Skeletal muscle tissue (tissue), 4 donors: ENCODE measurements around the gene COL15A1. TPM values are rescaled to one million over a fixed set of nuclear protein-coding genes. Genes with fewer than 3 reads are reported as not detected.
A peak's percentile ranks its signal among the peaks of the same experiment; 100 is the strongest.

Source experiments
- H3K27ac ChIP-seq: one replicate; pipeline ENCODE4 v1.7.0; 2013; ENCODE audit warnings: mild to moderate bottlenecking, low read depth, low read length, inconsistent platforms
- H3K27me3 ChIP-seq, 3 donors: one replicate each; pipeline ENCODE4 v1.7.0; 2013; ENCODE audit warnings: low read length in 3 of 3; ENCODE audit not compliant: control insufficient read depth in 3 of 3, insufficient read depth in 3 of 3
- H3K36me3 ChIP-seq, 3 donors: one replicate each; pipeline ENCODE4 v1.7.0; 2013; ENCODE audit warnings: low read length in 3 of 3; ENCODE audit not compliant: control insufficient read depth in 3 of 3, insufficient read depth in 3 of 3
- H3K4me1 ChIP-seq, 3 donors: one replicate each; pipeline ENCODE4 v1.7.0; 2013; ENCODE audit warnings: low read length in 3 of 3, mild to moderate bottlenecking in 3 of 3; ENCODE audit not compliant: control insufficient read depth in 3 of 3, insufficient read depth in 3 of 3
- H3K4me3 ChIP-seq, 3 donors: one replicate each; pipeline ENCODE4 v1.7.0; 2013; ENCODE audit warnings: low read length in 3 of 3
- H3K9ac ChIP-seq, 3 donors: one replicate each; pipeline ENCODE4 v1.7.0; 2013; ENCODE audit warnings: low read length in 3 of 3, mild to moderate bottlenecking in 3 of 3, moderate library complexity in 2 of 3, low read depth in 1 of 3
- H3K9me3 ChIP-seq, 3 donors: one replicate each; pipeline ENCODE4 v1.7.0; 2013; ENCODE audit warnings: low read length in 3 of 3; ENCODE audit not compliant: control insufficient read depth in 3 of 3
- total RNA-seq: library from RNA; depleted of rRNA; stranded (reverse); fragments of >200 nt; gene quantifications from one replicate; pipeline ENCODE4 v1.2.3, GENCODE V29; 2014
- donor health status: Osteomylitis.

COL15A1 gene
- total RNA-seq, 1 donor from 2014 or later = 178 TPM

DNA sequence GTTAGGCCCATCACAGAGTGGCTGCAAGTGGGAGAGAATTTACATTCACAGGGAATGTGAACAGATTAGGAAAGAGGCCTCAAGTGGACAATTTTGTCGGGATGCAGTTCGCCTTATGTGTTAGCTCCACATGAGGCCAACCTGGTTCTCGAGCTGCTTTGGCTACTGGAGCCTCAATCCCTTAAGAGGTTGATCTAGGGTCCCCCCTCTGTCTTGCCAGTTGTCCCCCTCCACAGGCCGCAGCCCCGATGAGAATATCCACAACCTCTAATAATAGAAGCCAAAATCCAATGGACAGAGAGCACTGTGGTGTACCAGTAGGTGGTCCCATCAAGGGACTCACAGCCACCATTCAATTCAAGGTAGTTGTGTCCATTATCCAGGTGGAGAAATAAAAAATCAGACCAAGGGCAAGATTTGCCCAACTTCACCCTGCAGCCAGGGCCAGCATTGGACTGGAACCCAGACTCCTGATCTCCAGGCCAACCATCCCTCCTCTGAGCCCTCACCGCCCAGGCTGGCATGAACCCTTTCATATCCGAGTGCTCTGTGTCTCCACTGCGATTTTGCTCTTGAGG lies 1.7 kb upstream of the COL15A1 start:
- H3K36me3 ChIP-seq = no peaks in the 10 kb centered on the region
- no peaks in the 10 kb centered on the region for H3K9me3 ChIP-seq
- H3K4me3 ChIP-seq = peak overlapping the region in 1 of 3 donors; percentile 77
- peaks cover 6 to 27% (median 17%) of the 10 kb centered on the region in 3 donors for H3K4me1 ChIP-seq
- H3K27me3 ChIP-seq = peaks cover 21 to 48% (median 44%) of the 10 kb centered on the region in 3 donors
- H3K27ac ChIP-seq = no peak overlapping the region
- no peak overlapping the region for H3K9ac ChIP-seq

DNA sequence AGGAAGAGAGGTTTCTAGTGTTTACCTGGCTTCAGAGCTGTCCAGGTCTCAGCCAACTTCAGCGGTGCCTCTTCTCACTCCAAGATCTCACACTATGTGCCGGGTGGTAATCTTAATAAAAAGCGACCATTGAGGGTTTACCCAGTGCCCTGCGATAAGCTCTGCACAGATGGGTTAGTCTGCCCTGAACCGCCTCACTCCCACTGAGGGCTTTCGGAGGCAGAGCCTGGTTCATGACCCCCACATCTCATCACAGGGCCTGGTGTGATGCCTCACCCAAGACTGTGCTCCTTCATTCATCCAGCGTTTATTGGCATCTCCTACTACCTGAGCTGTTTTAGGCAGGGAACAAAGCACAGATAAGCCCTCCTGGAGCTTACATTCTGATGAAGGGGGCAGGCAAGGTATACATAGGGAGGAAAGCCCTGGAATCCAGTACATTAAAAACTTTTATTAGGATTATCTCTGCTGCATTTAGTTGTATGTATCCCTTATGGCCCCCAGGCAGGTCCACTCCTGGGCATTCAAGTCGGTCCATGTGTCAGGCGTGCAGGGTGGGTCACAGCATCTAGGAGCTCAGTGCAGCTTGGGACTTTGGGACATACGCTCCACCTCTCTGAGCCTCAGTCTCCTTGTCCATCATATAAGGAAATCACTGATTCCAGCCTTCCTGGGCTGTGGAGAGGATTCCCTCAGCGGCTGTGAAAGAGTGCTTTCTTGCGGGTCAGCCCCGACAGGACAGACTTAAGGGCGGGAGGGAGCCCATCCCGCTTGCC lies 613 bp upstream of the COL15A1 start:
- H3K9ac ChIP-seq = peak overlapping the region; percentile 71 to 79 (median 75)
- peak overlapping the region; percentile 56 for H3K27ac ChIP-seq
- peaks cover 6 to 27% (median 17%) of the 10 kb centered on the region in 3 donors for H3K4me1 ChIP-seq
- no peaks in the 10 kb centered on the region for H3K36me3 ChIP-seq
- no peaks in the 10 kb centered on the region for H3K9me3 ChIP-seq
- peaks cover 21 to 48% (median 44%) of the 10 kb centered on the region in 3 donors for H3K27me3 ChIP-seq
- H3K4me3 ChIP-seq = peak overlapping the region; percentile 77 to 80 (median 77)

DNA sequence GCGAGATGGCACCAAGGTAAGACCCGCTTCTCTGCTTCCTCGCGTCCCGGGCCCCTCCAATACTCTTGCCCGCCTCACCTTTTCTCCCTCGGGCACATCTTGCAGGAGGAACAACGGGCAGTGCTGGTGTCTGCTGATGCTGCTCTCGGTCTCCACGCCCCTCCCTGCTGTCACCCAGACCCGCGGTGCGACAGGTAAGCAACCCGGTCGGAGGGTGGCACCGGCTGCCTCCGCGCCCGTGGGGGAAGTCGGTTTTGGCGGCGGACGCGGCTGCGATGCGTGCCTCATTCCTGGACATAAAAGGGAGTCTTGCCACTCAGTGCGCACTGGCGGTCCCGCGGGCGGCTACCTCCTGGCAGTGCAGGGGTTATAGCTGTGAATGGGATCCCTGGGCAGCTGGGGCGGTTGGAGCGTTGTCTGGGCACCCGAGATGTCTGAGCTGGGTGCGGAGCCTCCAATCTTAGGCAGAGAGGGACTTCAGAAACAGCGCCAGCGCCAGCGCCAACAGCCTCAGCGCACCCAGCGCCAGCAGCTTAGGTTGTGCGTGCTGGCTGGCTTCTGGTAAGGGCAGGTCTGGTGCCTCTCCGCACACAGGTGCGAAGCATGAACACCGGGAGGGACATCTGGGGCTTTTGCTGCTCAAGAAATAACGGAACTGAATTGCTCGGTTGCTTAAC lies 488 bp downstream of the COL15A1 start:
- peaks cover 21 to 48% (median 42%) of the 10 kb centered on the region in 3 donors for H3K27me3 ChIP-seq
- no peaks in the 10 kb centered on the region for H3K9me3 ChIP-seq
- H3K4me3 ChIP-seq = peak overlapping the region; percentile 77 to 80 (median 77)
- H3K27ac ChIP-seq = peak overlapping the region; percentile 56
- no peaks in the 10 kb centered on the region for H3K36me3 ChIP-seq
- peaks cover 6 to 23% (median 17%) of the 10 kb centered on the region in 3 donors for H3K4me1 ChIP-seq
- H3K9ac ChIP-seq = peak overlapping the region; percentile 71 to 80 (median 79)

DNA sequence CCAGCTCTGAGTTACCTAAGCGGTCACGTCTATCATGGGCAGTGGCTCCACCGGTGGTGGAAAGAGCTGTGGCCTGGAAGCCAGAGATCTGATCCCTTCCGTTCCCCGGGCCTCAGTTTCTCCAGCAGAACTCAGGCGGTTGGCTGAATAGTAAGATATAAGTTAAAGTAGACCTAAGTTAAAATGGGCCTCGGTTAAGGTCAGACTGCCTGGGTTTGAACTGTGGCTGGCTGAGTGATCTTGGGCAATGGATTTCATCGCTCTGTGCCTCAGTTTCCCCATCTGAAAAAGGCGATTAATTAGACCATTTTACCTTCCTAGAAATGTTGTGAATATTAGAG lies 997 bp downstream of the COL15A1 start:
- Histone ChIP-seq H3K4me3 (peak overlapping the region; percentile 77 to 80 (median 77)), H3K9me3 (no peaks in the 10 kb centered on the region), H3K9ac (peak overlapping the region; percentile 71 to 80 (median 79)), H3K27ac (peak overlapping the region; percentile 56), H3K36me3 (no peaks in the 10 kb centered on the region), H3K4me1 (peaks cover 6 to 18% (median 17%) of the 10 kb centered on the region in 3 donors), H3K27me3 (peaks cover 21 to 43% (median 42%) of the 10 kb centered on the region in 3 donors)

DNA sequence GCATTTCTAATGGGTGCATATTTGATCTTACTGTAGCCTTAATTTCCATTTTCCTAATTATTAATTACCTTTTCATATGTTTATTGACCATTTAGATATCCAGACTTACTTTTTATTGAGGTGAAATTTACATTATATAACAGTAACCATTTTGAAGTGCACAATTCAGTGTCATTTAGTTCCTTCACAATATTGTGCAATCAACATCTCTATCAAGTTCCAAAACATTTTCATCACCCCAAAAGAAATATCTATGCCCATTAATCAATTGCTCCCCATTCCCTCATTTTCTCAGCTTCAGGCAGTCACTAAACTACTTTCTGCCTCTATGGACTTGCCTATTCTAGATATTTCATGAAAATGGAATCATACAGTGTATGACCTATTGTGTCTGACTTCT lies 5.9 kb downstream of the COL15A1 start:
- Histone ChIP-seq H3K4me1 (peaks cover under 1 to 4% (median 4%) of the 10 kb centered on the region in 3 donors), H3K9me3 (no peaks in the 10 kb centered on the region), H3K36me3 (no peaks in the 10 kb centered on the region), H3K4me3 (no peak overlapping the region), H3K27ac (no peak overlapping the region), H3K27me3 (peaks cover 8 to 21% (median 18%) of the 10 kb centered on the region in 3 donors), H3K9ac (no peak overlapping the region)

DNA sequence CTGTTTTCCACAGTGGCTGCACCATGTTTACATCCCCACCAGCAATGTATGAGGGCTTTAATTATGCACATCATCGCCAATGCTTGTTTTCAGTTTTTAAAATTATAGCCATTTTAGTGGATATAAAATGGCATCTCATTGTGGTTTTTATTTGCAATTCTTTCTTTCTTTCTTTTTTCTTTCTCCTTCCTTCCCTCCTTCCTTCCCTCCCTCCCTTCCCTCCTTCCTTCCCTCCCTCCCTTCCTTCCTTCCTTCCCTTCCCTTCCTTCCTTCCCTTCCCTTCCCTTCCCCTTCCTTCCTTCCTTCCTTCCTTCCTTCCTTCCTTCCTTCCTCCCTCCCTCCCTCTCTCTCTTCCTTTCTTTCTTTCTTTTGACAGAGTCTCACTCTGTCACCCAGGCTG lies 6.6 kb downstream of the COL15A1 start:
- H3K4me3 ChIP-seq = no peak overlapping the region
- H3K27me3 ChIP-seq = peaks cover 5 to 14% (median 11%) of the 10 kb centered on the region in 3 donors
- H3K9ac ChIP-seq = no peak overlapping the region
- peaks cover 0 to 2% (median 0%) of the 10 kb centered on the region in 3 donors for H3K4me1 ChIP-seq
- H3K9me3 ChIP-seq = no peaks in the 10 kb centered on the region
- H3K36me3 ChIP-seq = no peaks in the 10 kb centered on the region
- no peak overlapping the region for H3K27ac ChIP-seq

DNA sequence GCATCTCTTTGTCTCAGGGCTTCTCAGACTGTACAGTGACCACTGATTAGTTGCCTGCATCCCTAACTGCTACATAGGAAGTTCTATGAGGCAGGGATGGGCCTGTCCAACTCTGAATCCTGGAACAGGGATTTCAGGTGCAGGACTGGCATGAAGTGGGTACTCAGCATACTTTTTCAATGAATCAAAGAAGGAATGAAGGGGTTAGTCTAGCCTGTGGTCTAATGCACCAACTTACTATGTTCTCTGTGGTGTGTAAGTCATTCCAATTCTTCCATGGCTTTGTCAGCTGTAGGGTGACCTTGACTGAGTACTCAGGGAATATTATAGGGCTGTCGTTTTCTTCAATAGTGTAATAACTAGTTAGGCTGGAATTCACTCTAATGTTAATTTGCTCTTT lies 8.3 kb downstream of the COL15A1 start:
- H3K4me1 ChIP-seq = peaks cover 0 to 2% (median 0%) of the 10 kb centered on the region in 3 donors
- H3K9ac ChIP-seq = no peak overlapping the region
- no peak overlapping the region for H3K4me3 ChIP-seq
- peaks cover 0 to 3% (median 2%) of the 10 kb centered on the region in 3 donors for H3K9me3 ChIP-seq
- peaks cover 0 to 3% (median 0%) of the 10 kb centered on the region in 3 donors for H3K36me3 ChIP-seq
- no peaks in the 10 kb centered on the region for H3K27me3 ChIP-seq
- H3K27ac ChIP-seq = no peak overlapping the region

DNA sequence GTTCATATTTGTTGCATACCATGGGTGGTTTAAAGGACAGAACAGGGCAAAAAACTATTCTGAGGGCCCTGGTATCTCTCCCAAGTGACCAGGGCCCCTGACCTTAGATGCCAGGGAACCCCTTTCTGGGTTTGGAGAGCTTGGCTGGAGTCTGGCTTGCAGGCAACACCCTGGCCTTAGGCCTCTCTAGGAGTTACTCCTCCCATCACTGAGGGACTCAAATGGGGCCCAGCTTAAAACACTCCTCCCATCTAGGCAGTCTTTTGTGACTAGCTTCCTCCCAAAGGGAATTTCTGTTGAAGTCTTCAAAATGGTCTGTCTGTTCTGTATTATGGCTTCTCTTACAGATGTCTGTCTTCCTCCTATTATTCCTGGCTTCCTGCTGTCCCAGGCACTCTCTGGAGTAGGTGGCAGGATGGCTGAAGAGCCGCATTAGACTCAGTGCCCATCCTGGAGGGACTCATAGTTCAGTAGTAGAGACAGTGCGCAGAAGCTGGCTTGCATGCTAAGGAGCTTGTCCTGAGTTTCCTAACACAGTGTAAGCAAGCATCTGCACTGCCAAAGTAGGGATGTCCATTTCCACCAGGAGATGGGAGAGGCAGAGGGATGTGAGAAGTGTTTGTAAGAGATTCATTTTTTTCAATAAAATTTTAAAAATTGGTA lies 10.0 kb downstream of the COL15A1 start:
- Histone ChIP-seq H3K27ac (no peak overlapping the region), H3K36me3 (peaks cover 0 to 3% (median 0%) of the 10 kb centered on the region in 3 donors), H3K4me1 (peaks cover 6 to 7% (median 7%) of the 10 kb centered on the region in 3 donors), H3K9me3 (peaks cover 0 to 5% (median 3%) of the 10 kb centered on the region in 3 donors), H3K4me3 (no peak overlapping the region), H3K27me3 (no peaks in the 10 kb centered on the region), H3K9ac (no peak overlapping the region)

DNA sequence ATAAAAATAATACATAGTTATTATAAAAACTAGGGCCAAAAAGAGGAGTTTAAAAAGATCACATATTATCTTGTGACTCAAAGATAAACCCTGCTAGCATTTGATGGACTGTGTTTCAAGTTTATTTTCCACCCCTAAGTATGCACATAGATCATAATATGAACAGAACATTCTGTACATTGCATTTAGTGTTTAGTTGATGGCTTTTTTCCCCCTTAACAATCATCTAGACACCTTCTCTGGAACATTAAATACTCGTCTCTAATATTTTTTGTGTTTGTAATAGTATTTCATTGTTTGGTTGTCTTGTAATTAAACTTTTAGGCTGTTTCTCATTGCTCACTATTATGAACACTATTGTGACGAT lies 10.5 kb downstream of the COL15A1 start:
- peaks cover 0 to 5% (median 3%) of the 10 kb centered on the region in 3 donors for H3K9me3 ChIP-seq
- H3K9ac ChIP-seq = no peak overlapping the region
- no peak overlapping the region for H3K27ac ChIP-seq
- no peak overlapping the region for H3K4me3 ChIP-seq
- H3K27me3 ChIP-seq = no peaks in the 10 kb centered on the region
- peaks cover 6 to 9% (median 8%) of the 10 kb centered on the region in 3 donors for H3K4me1 ChIP-seq
- H3K36me3 ChIP-seq = peaks cover 0 to 3% (median 0%) of the 10 kb centered on the region in 3 donors
